Neural cell (in vitro differentiated cells): Measurements from ENCODE around the gene RNGTT. TPM values are rescaled to one million over a fixed set of nuclear protein-coding genes. Genes with fewer than 3 reads are reported as not detected.

Experiments used
- H2AFZ ChIP-seq: fragments of 200-600, 300-800 bp; sonication (generic), shearing (Covaris generic); 2 replicates; pipeline ENCODE4 v1.6.0; 2014; ENCODE audit warnings: low read depth, mild to moderate bottlenecking, antibody characterized with exemption, low read length, moderate library complexity
- H3F3A ChIP-seq: fragments of 200-600 bp; shearing (Covaris generic); 2 replicates; pipeline ENCODE4 v1.6.1; 2016; ENCODE audit warnings: mild to moderate bottlenecking, moderate library complexity, mixed read lengths, antibody characterized with exemption, low read length; ENCODE audit not compliant: insufficient read depth, poor library complexity, severe bottlenecking
- H3K27ac ChIP-seq: fragments of 200-600, 300-800 bp; sonication (generic), shearing (Covaris generic); 2 replicates; pipeline ENCODE4 v1.5.1; 2014; ENCODE audit warnings: mild to moderate bottlenecking, low read length, moderate library complexity
- H3K27me3 ChIP-seq: fragments of 300-800, 200-600 bp; sonication (generic), shearing (Covaris generic); 2 replicates; pipeline ENCODE4 v1.6.0; 2014; ENCODE audit warnings: mild to moderate bottlenecking, low read depth, low read length, moderate library complexity; ENCODE audit not compliant: insufficient read depth
- H3K36me3 ChIP-seq: fragments of 300-800, 200-600 bp; sonication (generic), shearing (Covaris generic); 2 replicates; pipeline ENCODE4 v1.5.1; 2014; ENCODE audit warnings: mild to moderate bottlenecking, antibody characterized with exemption, low read length, moderate library complexity; ENCODE audit not compliant: insufficient read depth
- H3K4me2 ChIP-seq: fragments of 300-800, 200-600 bp; sonication (generic), shearing (Covaris generic); 2 replicates; pipeline ENCODE4 v1.6.0; 2014; ENCODE audit warnings: mild to moderate bottlenecking, low read length
- H3K4me3 ChIP-seq: fragments of 300-800, 200-600 bp; sonication (generic), shearing (Covaris generic); 2 replicates; pipeline ENCODE4 v1.5.1; 2014; ENCODE audit warnings: mild to moderate bottlenecking, low read length, moderate library complexity
- H3K79me2 ChIP-seq: fragments of 200-600 bp; shearing (Covaris generic); replicated peaks from 2 replicates; pipeline ENCODE4 v1.6.0; 2014; ENCODE audit warnings: mild to moderate bottlenecking, low read length, moderate library complexity; ENCODE audit not compliant: insufficient read depth
- H3K9ac ChIP-seq: fragments of 300-800, 200-600 bp; sonication (generic), shearing (Covaris generic); 2 replicates; pipeline ENCODE4 v1.6.1; 2016; ENCODE audit warnings: mild to moderate bottlenecking, low read length, mixed read lengths
- H3K9me2 ChIP-seq: fragments of 200-600 bp; shearing (Covaris generic); 2 replicates; pipeline ENCODE4 v1.6.1; 2016; ENCODE audit warnings: mild to moderate bottlenecking, low read length, mixed read lengths; ENCODE audit not compliant: insufficient read depth
- H3K9me3 ChIP-seq: fragments of 200-600, 300-800 bp; sonication (generic), shearing (Covaris generic); 2 replicates; pipeline ENCODE4 v1.6.1; 2016; ENCODE audit warnings: mild to moderate bottlenecking, mixed run types, low read length, moderate library complexity, mixed read lengths
- H4K20me1 ChIP-seq: fragments of 200-600 bp; shearing (Covaris generic); 2 replicates; pipeline ENCODE4 v1.6.1; 2016; ENCODE audit warnings: mild to moderate bottlenecking, mixed run types; ENCODE audit not compliant: insufficient read depth
- CTCF ChIP-seq: fragments of 450-650 bp; IDR thresholded peaks from 2 replicates; pipeline ENCODE4 v1.5.1; 2014; ENCODE audit warnings: antibody characterized with exemption, mild to moderate bottlenecking, moderate library complexity; ENCODE audit not compliant: poor library complexity, severe bottlenecking
- EP300 ChIP-seq: fragments of 450-650 bp; conservative IDR thresholded peaks from 2 replicates; pipeline ENCODE4 v1.6.1; 2014; ENCODE audit warnings: antibody characterized with exemption, mild to moderate bottlenecking, moderate library complexity; ENCODE audit not compliant: poor library complexity, severe bottlenecking
- EZH2 ChIP-seq: fragments of 200-600, 300-800 bp; shearing (Covaris generic), sonication (generic); IDR thresholded peaks from 2 replicates; pipeline ENCODE4 v1.6.1; 2014; ENCODE audit warnings: antibody characterized with exemption, low read length, borderline replicate concordance, mild to moderate bottlenecking; ENCODE audit not compliant: insufficient read depth, poor library complexity, severe bottlenecking
- MXI1 ChIP-seq: fragments of 450-650 bp; conservative IDR thresholded peaks from 2 replicates; pipeline ENCODE4 v1.6.1; 2014; ENCODE audit warnings: antibody characterized with exemption, mild to moderate bottlenecking; ENCODE audit not compliant: poor library complexity, severe bottlenecking
- POLR2AphosphoS5 ChIP-seq: IDR thresholded peaks from 2 replicates; pipeline ENCODE4 v1.6.1; 2012
- RAD21 ChIP-seq: fragments of 450-650 bp; conservative IDR thresholded peaks from 2 replicates; pipeline ENCODE4 v1.6.1; 2014; ENCODE audit warnings: antibody characterized with exemption, mild to moderate bottlenecking, moderate library complexity
- REST ChIP-seq: IDR thresholded peaks from 2 replicates; pipeline ENCODE4 v1.6.1; 2012; ENCODE audit warnings: borderline replicate concordance
- SMC3 ChIP-seq: fragments of 450-650 bp; conservative IDR thresholded peaks from 2 replicates; pipeline ENCODE4 v1.6.1; 2014; ENCODE audit warnings: antibody characterized with exemption, mild to moderate bottlenecking, moderate library complexity; ENCODE audit not compliant: poor library complexity
- TAF1 ChIP-seq: IDR thresholded peaks from 2 replicates; pipeline ENCODE4 v1.6.1; 2012; ENCODE audit warnings: low read depth
- polyA plus RNA-seq: library from polyadenylated mRNA; depleted of rRNA; stranded (reverse); fragments of >200 nt; gene quantifications from 2 replicates; pipeline ENCODE4 v1.2.3, GENCODE V29; 2014

The RNGTT gene
- polyA plus RNA-seq, 1 donor from 2014 or later, result 28.3 TPM

- Histone ChIP-seq H3K9me2 (no peaks in the 10 kb centered on the region), H3K27me3 (no peaks in the 10 kb centered on the region), H4K20me1 (no peaks in the 10 kb centered on the region), H3F3A (no peaks in the 10 kb centered on the region), H3K9ac (no peak overlapping the region), H3K79me2 (no peaks in the 10 kb centered on the region), H3K27ac (no peak overlapping the region), H3K36me3 (no peaks in the 10 kb centered on the region), H3K4me3 (no peak overlapping the region), H3K9me3 (no peaks in the 10 kb centered on the region), H2AFZ (no peak overlapping the region), H3K4me2 (no peak overlapping the region)
- TF ChIP-seq TAF1 (no peak), RAD21 (no peak), SMC3 (no peak), MXI1 (no peak), EZH2 (no peak), POLR2AphosphoS5 (no peak), EP300 (no peak), REST (no peak), CTCF (no peak)
These were observed 24.5 kb upstream of the RNGTT start for GRCh38 chr6:88987922-88988321.

GRCh38 chr6:88985901-88986300 is 22.5 kb upstream of the RNGTT start:
- Histone ChIP-seq H3K4me3 (no peak overlapping the region), H2AFZ (no peak overlapping the region), H3K4me2 (no peak overlapping the region), H3K79me2 (no peaks in the 10 kb centered on the region), H4K20me1 (no peaks in the 10 kb centered on the region), H3F3A (no peaks in the 10 kb centered on the region), H3K36me3 (no peaks in the 10 kb centered on the region), H3K9me3 (no peaks in the 10 kb centered on the region), H3K9me2 (no peaks in the 10 kb centered on the region), H3K27ac (no peak overlapping the region), H3K9ac (no peak overlapping the region), H3K27me3 (no peaks in the 10 kb centered on the region)
- TF ChIP-seq TAF1 (no peak), EP300 (no peak), REST (no peak), CTCF (no peak), RAD21 (no peak)
